ENCODE data around the gene NOTO. TPM values are rescaled to one million over a fixed set of nuclear protein-coding genes. Genes with fewer than 3 reads are reported as not detected.
A peak's percentile ranks its signal among the peaks of the same experiment; 100 is the strongest.

The NOTO gene
- total and polyA plus RNA-seq, 10 of the 15 experiments (the other 5 are each of a cell fraction or from before 2014, with no cell fraction given): not detected

- no peak overlapping the region for H3K27ac ChIP-seq (ENCODE audit: control insufficient read depth, insufficient read depth)
- CTCF ChIA-PET: interaction anchor here (0.6 to 6.3 kb wide), 50 partner anchors 8 to 1526 kb away, joined by 3 to 82 read pairs (median 4); partner anchors contain the start of gene SMYD5
- TF ChIP-seq ZNF207 (IDR thresholded peaks at IDR 0.05; ENCODE audit: borderline replicate concordance): no peak
- TF ChIP-seq CREM (IDR thresholded peaks at IDR 0.05; ENCODE audit: low read depth): peak; percentile 69
- peak; percentile 52; the same call in 1 of the 2 replicates for TF ChIP-seq NBN (IDR thresholded peaks at IDR 0.05)
- TF ChIP-seq ZNF592 (IDR thresholded peaks at IDR 0.05): peak; percentile 86
- TF ChIP-seq KLF5 (IDR thresholded peaks at IDR 0.05; ENCODE audit: partially characterized antibody): no peak
- no peak for TF ChIP-seq ZNF384 (IDR thresholded peaks at IDR 0.05; ENCODE audit: borderline replicate concordance, low read depth, low read length)
- TF ChIP-seq RCOR1 (conservative IDR thresholded peaks at IDR 0.05; ENCODE audit: low read depth, low read length): no peak
- no peak for TF ChIP-seq KDM1A (IDR thresholded peaks at IDR 0.05; ENCODE audit: borderline replicate concordance)
- TF ChIP-seq CEBPB (IDR thresholded peaks at IDR 0.05; ENCODE audit: borderline replicate concordance in 1 of 2, low read depth in 2 of 2, low read length in 2 of 2): no peak
- no peak for TF ChIP-seq JUNB (IDR thresholded peaks at IDR 0.05)
- no peak for TF ChIP-seq POLR2AphosphoS2 (IDR thresholded peaks at IDR 0.05; ENCODE audit: low read depth, low read length)
- TF ChIP-seq ESRRA (IDR thresholded peaks at IDR 0.05; ENCODE audit: low read length): no peak
- peak; percentile 9 for TF ChIP-seq RELA (IDR thresholded peaks at IDR 0.05; ENCODE audit: borderline replicate concordance, partially characterized antibody)
- no peak for TF ChIP-seq IRF4 (IDR thresholded peaks at IDR 0.05; ENCODE audit: low read depth, low read length)
- TF ChIP-seq MTA2 (IDR thresholded peaks at IDR 0.05; ENCODE audit: low read depth): no peak
- no peak for TF ChIP-seq HCFC1 (IDR thresholded peaks at IDR 0.05; ENCODE audit: low read length)
- TF ChIP-seq GATAD2B (conservative IDR thresholded peaks at IDR 0.05; ENCODE audit: low read depth): peak; percentile 62; the same call in 1 of the 2 replicates
- no peak for TF ChIP-seq NR2F1 (conservative IDR thresholded peaks at IDR 0.05)
- TF ChIP-seq ZSCAN29 (IDR thresholded peaks at IDR 0.05): no peak
Measured at GRCh38 chr2:73176881-73177644, 25.3 kb upstream of the NOTO start.

More at GRCh38 chr2:73176881-73177644, 25.3 kb upstream of the NOTO start:
- POLR2A ChIA-PET: interaction anchor here (0.6 to 0.8 kb wide), 2 partner anchors 57 to 112 kb away, joined by 3 to 7 read pairs; partner anchors contain the start of gene CCT7
- in situ Hi-C loops (cut with MboI): loop anchor here (5.0 kb wide), 1 partner anchor 285 kb away; no protein-coding TSS in a partner anchor
- Histone ChIP-seq H3K4me1 (ENCODE audit: control insufficient read depth, insufficient read depth, low read length) (peaks cover 13% of the 10 kb centered on the region; the same call in 1 of the 2 replicates), H3K36me3 (ENCODE audit: control insufficient read depth in 2 of 2, insufficient read depth in 2 of 2, low read length in 1 of 2) (no peaks in the 10 kb centered on the region), H3K4me3 (peak overlapping the region; percentile 59; the same call in 1 of the 2 replicates), H3K27me3 (replicated peaks in 1 of 2; ENCODE audit: control insufficient read depth in 2 of 2, insufficient read depth in 2 of 2, low read length in 1 of 2) (peaks cover 13 to 14% of the 10 kb centered on the region in 2 experiments; a peak in 3 of 4 replicates), H3K79me2 (ENCODE audit: control insufficient read depth, insufficient read depth, low read length) (no peaks in the 10 kb centered on the region), H2AFZ (ENCODE audit: control insufficient read depth, low read depth, low read length) (peak overlapping the region; percentile 95), H4K20me1 (ENCODE audit: control insufficient read depth, insufficient read depth) (no peaks in the 10 kb centered on the region), H3K4me2 (ENCODE audit: control insufficient read depth, insufficient read depth) (peak overlapping the region; percentile 86), H3K9ac (ENCODE audit: control insufficient read depth, insufficient read depth, low read length) (no peak overlapping the region), H3K9me3 (replicated peaks; ENCODE audit: control insufficient read depth, insufficient read depth, low read length) (no peaks in the 10 kb centered on the region)
- ATAC-seq (peak; percentile 94), DNase-seq (ENCODE audit: low read depth, low spot score) (no peak), FAIRE-seq (peak; percentile 81)
- SMC1A ChIA-PET (ENCODE audit: uncharacterized antibody, unreplicated experiment): interaction anchor here (0.9 to 2.2 kb wide), 19 partner anchors 13 to 316 kb away, joined by 3 to 19 read pairs (median 4); partner anchors contain the start of genes EGR4 and SPR
- intact Hi-C loops (cut with micrococcal nuclease; ENCODE audit: unreplicated experiment): loop anchor here (1.0 to 5.0 kb wide), 3 partner anchors 92 to 285 kb away; no protein-coding TSS in a partner anchor
- BruUV-seq (replicated peaks): no TSS peak
- RAD21 ChIA-PET (ENCODE audit: unreplicated experiment): interaction anchor here (0.6 to 2.9 kb wide), 14 partner anchors 9 to 283 kb away, joined by 3 to 33 read pairs (median 5); partner anchors contain the start of genes FBXO41, PRADC1 and SMYD5
- WGBS (ENCODE audit: insufficient coverage, insufficient replicate concordance, low lambda C conversion rate, missing lambda C conversion rate): 1% methylated on average over 50 of the region's 56 CpGs

Measured in GM12878 (cell line).